DMS 273 (cell line): Measurements from ENCODE around the gene GLT6D1.

Experiments
- DNase-seq: peaks from one replicate; lab custom pipeline; 2025; ENCODE audit not compliant: unreplicated experiment; lab: John Stamatoyannopoulos, UW

GLT6D1 gene

GRCh38 chr9:135624282-135624681 lies 15.1 kb downstream of the GLT6D1 start:
- DNase-seq, result no peak

GRCh38 chr9:135622415-135623020 lies 16.8 kb downstream of the GLT6D1 start:
- no peak for DNase-seq

DNA sequence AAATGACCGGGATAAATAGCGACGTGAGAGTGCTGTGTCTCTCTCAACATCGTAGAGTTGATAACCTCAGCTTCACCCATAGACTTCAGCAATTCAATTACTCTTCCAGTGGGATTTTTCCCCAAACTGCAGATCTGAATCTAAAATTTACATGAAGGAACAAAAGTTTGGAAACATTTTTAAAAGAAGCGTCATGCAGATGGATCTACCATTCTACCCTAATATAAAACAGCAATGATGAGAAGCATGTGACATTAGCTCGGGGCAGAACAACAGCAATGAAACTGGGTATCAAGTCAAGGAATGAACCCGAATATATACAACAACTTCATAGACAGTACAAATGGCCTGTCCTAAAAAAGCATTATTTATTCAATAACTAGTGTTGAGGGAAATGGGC lies 18.8 kb downstream of the GLT6D1 start:
- no peak for DNase-seq

DNA sequence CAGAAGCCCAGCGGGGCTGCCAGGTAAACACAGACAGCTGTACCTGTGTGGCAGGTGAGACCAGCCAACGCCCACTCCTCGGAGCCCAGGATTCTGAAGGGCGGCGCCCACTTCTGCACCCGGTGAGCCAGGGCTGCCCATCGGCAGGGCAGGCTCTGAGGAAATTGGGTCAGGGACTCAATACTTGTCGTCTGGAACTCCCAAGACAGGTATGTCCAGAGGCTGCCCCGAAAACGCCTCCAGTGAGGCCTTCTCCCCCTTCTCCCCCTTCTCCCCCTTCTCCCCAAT lies 19.8 kb downstream of the GLT6D1 start:
- no peak for DNase-seq

GRCh38 chr9:135618866-135619598 lies 20.3 kb downstream of the GLT6D1 start:
- no peak for DNase-seq

- no peak for DNase-seq
Measured at GRCh38 chr9:135617991-135618411, 21.3 kb downstream of the GLT6D1 start.

DNA sequence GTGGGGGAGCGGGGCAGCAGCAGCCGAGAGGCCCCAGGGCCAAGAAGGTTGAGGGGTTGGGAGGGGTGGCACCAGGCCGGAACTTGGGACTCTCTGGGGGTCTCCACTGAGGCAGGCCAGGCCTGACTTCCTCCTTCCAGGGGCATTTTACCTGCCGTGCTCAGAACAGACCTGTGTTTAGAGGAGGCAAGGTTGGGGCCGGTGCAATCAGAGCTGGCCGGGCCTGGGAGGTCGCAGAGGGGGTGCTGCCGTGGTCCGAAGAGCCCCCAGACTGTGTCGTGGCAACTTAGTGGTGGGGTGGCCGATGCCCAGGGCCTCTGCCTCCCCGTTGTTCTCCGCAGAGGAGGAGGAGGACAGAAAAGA lies 21.8 kb downstream of the GLT6D1 start:
- no peak for DNase-seq

GRCh38 chr9:135616619-135617537 lies 22.5 kb downstream of the GLT6D1 start:
- DNase-seq, result no peak

GRCh38 chr9:135615666-135616618 lies 23.4 kb downstream of the GLT6D1 start:
- DNase-seq, result no peak

DNA sequence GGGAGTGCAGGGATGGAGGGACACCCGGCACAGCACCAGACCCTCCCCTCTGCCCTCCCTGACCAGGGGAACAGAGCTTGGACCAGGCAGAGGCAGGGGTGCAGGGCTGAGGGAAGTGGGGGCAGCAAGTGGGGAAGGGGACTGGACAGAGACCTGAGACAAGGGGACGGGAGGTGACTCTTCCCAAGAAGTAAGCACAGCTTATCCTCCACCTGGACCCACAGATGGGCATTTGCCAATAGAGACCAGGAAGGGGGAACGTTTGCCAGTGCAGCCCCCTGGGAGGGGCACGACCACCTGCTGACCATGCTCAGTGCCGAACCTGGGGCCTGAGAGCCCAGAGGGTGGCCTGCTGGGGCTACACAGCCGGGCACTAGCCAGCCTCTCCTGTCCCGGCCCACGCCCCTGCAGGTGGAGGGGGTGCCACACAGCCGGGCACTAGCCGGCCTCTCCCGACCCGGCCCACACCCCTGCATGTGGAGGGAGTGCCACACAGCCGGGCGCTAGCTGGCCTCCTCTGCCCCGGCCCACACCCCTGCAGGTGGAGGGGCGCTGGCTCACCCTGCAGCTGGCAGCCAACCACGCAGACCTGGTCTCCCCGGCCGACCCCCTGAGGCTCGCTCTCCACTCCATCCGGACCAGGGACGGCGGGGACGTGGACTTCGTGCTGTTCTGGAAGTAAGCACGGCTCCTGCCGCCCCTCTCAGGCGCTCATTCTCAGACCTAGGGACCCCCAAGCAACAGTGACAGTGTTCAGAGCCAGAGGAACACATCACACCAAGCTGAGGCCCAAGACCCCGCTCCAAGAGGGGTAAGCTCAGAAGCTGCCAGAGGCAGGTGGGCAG lies 24.3 kb downstream of the GLT6D1 start:
- DNase-seq, result no peak

DNA sequence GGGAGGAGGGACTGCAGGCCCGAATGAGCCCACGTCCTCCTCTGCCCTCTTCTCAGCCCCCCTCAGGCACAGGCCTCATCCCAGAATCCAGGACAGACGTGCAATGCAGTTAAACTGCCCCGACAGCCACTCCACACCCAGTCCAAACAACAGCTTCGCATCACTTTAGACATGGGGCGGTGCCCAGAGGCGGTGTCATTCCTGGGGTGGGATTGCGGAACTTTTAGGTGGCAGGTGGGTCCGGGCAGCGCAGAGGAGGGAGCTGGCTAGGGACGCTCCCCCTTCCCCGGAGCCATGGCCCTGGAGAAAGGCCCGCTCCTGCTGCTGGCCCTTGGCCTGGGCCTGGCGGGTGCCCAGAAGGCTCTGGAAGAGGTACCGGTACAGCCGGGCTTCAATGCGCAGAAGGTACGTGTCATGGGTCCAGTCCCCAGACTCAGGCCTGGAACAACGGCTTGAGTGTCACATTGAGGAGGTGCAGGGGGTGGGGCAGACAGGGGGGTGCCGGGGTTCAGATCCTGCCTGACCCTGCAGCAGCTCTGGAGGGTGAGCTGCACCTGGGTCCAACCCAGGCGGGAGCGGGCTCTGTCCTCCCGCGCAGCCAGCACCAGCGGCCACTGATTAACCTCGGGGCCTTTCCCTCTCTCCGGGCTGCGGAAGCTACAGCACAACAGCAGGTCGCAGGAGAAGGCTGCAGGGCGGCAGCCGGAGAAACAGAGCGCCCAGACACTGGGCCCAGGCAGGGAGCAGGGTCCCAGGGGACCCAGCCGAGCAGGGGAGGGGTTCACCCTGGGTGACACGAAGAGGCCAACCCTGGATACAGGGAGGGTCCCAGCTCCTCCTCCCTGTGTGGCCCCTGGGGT lies 25.2 kb downstream of the GLT6D1 start:
- DNase-seq, result no peak

- DNase-seq, result no peak
Measured at GRCh38 chr9:135612981-135613910, 26.1 kb downstream of the GLT6D1 start.

GRCh38 chr9:135612437-135612836 lies 26.9 kb downstream of the GLT6D1 start:
- DNase-seq, result no peak

DNA sequence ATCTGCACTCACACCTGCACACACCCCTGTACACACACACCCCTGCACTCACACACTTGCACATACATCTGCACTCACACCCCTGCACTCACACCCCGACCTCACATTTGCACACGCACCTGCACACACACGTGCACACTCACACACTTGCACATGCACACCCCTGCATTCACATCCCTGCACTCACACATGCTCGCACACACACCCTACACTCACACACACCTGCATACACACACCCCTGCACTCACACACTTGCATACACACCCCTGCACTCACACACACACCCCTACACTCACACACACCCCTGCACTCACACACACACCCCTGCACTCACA lies 27.5 kb downstream of the GLT6D1 start:
- no peak for DNase-seq

- no peak for DNase-seq
Measured at GRCh38 chr9:135611142-135611874, 28.0 kb downstream of the GLT6D1 start.

DNA sequence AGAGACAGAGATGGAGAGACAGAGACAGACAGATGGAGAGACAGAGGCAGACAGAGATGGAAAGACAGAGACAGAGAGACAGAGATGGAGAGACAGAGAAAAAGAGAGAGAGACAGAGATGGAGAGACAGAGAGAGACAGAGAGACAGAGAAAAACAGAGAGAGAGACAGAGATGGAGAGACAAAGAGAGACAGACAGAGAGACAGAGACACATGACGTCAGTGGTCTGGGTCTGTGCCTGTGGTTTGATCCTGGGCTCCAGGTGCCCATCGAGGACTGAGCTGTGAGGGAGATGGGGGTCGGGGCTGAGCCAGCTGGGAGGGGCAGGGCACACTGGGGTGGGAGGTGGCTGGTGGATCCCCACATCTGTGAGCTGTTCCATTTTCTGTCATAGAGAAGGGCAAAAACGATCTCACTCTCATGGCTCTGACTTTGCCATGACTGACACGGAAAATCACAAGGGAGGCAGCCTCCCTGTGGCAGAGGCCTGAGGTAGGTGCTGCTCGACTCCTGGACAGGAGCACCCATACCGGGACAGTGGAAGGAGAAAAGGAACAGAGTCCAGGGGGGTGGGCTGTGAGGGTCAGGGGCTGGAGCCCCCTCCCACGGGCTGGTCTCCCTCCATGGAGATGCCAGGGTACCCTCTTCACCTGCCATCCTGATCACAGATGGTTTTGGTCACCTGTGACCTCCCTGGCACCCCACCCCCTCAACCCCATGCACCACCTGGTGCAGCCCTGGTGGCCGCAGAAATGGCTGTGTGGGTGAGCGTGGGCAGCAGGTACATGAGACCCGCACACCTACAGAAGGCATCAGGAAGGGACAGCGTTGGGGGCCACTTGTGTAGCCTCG lies 28.8 kb downstream of the GLT6D1 start:
- no peak for DNase-seq
